Naive B cell (primary cell): ENCODE results near the gene ARF5. TPM values are rescaled to one million over a fixed set of nuclear protein-coding genes. Genes with fewer than 3 reads are reported as not detected.
A peak's percentile ranks its signal among the peaks of the same experiment; 100 is the strongest.

Experiments
- ATAC-seq, 2 donors: fragments of 150-1000 bp; cut with Tn5 transposase; 2 replicates each; pipeline ENCODE4 v1.10.0; 2021; ENCODE audit warnings: low read depth in 2 of 2, mild to moderate bottlenecking in 2 of 2, moderate library complexity in 2 of 2
- DNase-seq: peaks from one replicate; pipeline ENCODE4 v3.0.0; 2022
- H3K27ac Mint-ChIP-seq, 6 donors: one replicate each; pipeline ENCODE4 v1.8.0; 2020 to 2022; ENCODE audit warnings: mild to moderate bottlenecking in 6 of 6, mixed read lengths in 6 of 6, moderate library complexity in 5 of 6, inconsistent platforms in 2 of 6
- H3K27me3 Mint-ChIP-seq, 3 donors: one replicate each; pipeline ENCODE4 v1.8.0; 2021 to 2022; ENCODE audit warnings: mixed read lengths in 3 of 3, mild to moderate bottlenecking in 1 of 3
- H3K36me3 Mint-ChIP-seq, 2 donors: one replicate each; pipeline ENCODE4 v1.8.0; 2020 to 2022; ENCODE audit warnings: mixed read lengths in 2 of 2, inconsistent platforms in 1 of 2, mild to moderate bottlenecking in 1 of 2
- H3K4me1 Mint-ChIP-seq, 3 donors: one replicate each; pipeline ENCODE4 v1.8.0; 2020 to 2022; ENCODE audit warnings: mixed read lengths in 3 of 3, inconsistent platforms in 1 of 3, mild to moderate bottlenecking in 1 of 3, moderate library complexity in 1 of 3
- H3K4me3 Mint-ChIP-seq, 8 donors: one replicate each; pipeline ENCODE4 v1.8.0; 2020 to 2022; ENCODE audit warnings: mild to moderate bottlenecking in 8 of 8, mixed read lengths in 8 of 8, moderate library complexity in 8 of 8, inconsistent platforms in 2 of 8
- H3K9me3 Mint-ChIP-seq, 7 donors: one replicate each; pipeline ENCODE4 v1.8.0; 2020 to 2022; ENCODE audit warnings: mixed read lengths in 7 of 7, mild to moderate bottlenecking in 5 of 7, inconsistent platforms in 2 of 7, moderate library complexity in 1 of 7
- polyA plus RNA-seq, 6 donors: library from polyadenylated mRNA; unstranded; fragments of 300-500 nt; fragmentation: Illumina TruSeq; gene quantifications; one replicate each; pipeline ENCODE4 v1.2.3, GENCODE V29; 2021; ENCODE audit warnings: low read depth in 6 of 6

The ARF5 gene
- polyA plus RNA-seq, 6 donors from 2014 or later, result 126 to 152 (median 146) TPM

DNA sequence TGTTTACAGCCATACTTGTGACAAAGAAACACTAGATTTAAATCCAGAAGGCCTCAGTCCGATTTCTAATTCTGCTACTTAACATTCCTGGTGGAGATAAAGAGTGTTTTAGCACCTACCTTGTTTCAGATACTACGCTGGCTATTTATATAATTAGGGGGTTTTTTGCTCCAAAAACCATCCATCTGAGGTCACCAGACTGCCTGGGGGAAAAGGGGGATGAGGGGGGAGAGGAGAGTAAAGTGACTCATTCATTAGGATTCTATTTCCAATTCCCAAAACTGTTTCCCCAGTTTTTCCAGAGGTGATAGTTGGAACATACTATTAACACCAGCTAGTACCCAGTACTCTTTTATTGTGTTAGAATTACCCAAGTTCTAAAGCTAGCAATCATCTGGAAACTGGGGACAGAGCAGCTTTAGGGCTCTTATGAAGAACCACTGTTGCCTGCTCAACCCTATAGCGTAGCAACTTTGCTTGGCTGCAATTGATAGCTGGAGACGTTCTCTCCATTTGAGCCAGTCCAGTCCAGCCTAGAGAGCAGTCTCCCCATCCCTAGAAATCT lies 9.4 kb upstream of the ARF5 start:
- Mint-ChIP-seq H3K4me3 (peak overlapping the region in 1 of 8 donors; percentile 30), H3K27me3 (no peaks in the 10 kb centered on the region), H3K27ac (peak overlapping the region in 1 of 6 donors; percentile 59), H3K36me3 (peaks cover 23 to 31% of the 10 kb centered on the region in 2 donors), H3K9me3 (no peaks in the 10 kb centered on the region), H3K4me1 (peaks cover 20 to 42% (median 32%) of the 10 kb centered on the region in 3 donors)
- no peak for ATAC-seq
- DNase-seq, result no peak

DNA sequence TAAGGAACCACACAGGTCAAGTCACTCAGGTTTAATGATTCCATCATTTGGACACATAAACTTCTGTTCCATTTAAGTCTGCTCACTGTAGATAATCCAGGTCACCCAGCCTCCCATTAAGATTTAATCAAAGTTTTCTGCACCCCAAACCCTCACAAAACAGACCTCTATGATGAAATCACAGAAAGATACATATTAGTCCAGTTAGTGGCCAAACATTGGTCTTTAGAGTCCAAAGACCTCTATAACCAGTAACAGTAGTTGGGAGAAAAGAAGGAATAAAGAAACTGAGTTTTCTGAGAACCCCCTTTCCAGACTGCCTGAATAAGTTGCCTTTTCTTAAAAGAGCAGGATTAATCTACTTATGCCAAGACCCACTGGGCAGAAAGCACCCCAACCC lies 7.6 kb upstream of the ARF5 start:
- DNase-seq, result no peak
- Mint-ChIP-seq H3K27me3 (no peaks in the 10 kb centered on the region), H3K36me3 (peaks cover 23% of the 10 kb centered on the region in 2 donors), H3K4me1 (peaks cover 37 to 57% (median 46%) of the 10 kb centered on the region in 3 donors), H3K4me3 (peak overlapping the region in 1 of 8 donors; percentile 36), H3K9me3 (no peaks in the 10 kb centered on the region), H3K27ac (peak overlapping the region in 1 of 6 donors; percentile 58)
- no peak for ATAC-seq

DNA sequence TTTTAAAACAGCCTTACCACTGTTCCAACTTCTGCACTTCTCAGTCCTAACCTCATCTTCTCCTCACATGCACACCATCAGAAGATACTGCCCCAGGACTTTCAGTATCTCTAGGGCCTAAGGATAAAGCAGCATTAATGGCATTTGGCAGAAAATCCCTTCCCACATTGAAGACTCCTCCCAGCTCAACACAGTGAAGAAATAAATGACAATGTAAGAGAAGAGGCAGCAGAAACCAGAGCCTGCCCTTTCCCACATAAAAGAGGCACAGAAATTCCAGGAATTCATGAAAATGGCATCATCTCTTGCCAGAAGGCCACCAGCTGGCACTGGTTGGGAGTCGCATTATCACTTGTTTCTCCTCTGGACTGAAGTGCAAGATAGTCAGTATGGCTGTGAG lies 6.5 kb upstream of the ARF5 start:
- peak overlapping the region in 1 of 8 donors; percentile 61 for H3K4me3 Mint-ChIP-seq
- ATAC-seq, result no peak
- H3K27ac Mint-ChIP-seq, result no peak overlapping the region
- no peak for DNase-seq
- H3K9me3 Mint-ChIP-seq, result no peaks in the 10 kb centered on the region
- peaks cover 38 to 65% (median 53%) of the 10 kb centered on the region in 3 donors for H3K4me1 Mint-ChIP-seq
- H3K36me3 Mint-ChIP-seq, result peaks cover 20 to 21% of the 10 kb centered on the region in 2 donors
- H3K27me3 Mint-ChIP-seq, result no peaks in the 10 kb centered on the region

DNA sequence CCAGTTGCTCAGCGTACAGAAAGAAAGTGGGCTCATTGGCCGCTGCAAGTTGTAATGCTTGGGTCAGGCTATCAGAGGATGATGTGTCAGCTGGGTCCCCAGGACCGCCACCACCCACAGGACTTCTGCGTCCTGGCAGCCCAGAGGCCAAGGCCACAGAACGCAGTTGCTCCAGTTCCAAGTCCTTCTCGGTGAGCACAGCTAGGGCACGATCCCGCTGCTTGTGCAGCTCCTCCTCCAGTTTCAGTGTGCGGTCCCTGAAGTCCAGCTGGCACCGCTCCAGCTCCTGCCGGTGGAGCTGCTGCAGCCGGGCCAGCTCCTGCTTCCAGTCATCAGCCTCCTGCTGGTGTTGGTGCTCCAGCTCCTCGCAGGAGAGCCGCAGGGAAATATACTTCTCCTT lies 5.8 kb upstream of the ARF5 start:
- Mint-ChIP-seq H3K27me3 (no peaks in the 10 kb centered on the region), H3K36me3 (peaks cover 15 to 17% of the 10 kb centered on the region in 2 donors), H3K4me1 (peaks cover 38 to 68% (median 53%) of the 10 kb centered on the region in 3 donors), H3K4me3 (peak overlapping the region in 2 of 8 donors; percentile 61 to 74), H3K27ac (no peak overlapping the region), H3K9me3 (no peaks in the 10 kb centered on the region)
- ATAC-seq (no peak), DNase-seq (no peak)

DNA sequence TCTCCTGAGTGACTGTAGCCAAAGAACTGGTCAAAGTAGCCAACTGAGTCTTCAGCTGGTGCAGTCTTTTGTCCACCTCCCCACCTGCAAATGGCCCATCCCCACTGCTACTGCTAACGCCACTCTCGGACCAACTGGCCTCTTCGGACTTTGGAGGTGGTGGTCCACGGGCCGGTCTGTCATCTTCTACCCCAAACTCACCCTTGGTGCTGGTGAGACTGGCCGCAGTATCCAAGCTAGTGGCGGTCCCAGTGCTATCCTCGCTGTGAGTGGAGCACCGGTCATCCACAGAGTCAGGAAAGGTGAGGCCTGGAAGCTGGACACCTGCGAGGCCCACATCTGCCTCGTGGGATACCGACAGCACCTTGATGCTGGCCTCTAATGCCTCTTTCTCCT lies 3.6 kb upstream of the ARF5 start:
- Mint-ChIP-seq H3K27me3 (no peaks in the 10 kb centered on the region), H3K27ac (peak overlapping the region in 5 of 6 donors; percentile 64 to 97 (median 95)), H3K9me3 (no peaks in the 10 kb centered on the region), H3K4me1 (peaks cover 49 to 75% (median 65%) of the 10 kb centered on the region in 3 donors), H3K36me3 (peaks cover 9 to 12% of the 10 kb centered on the region in 2 donors), H3K4me3 (peak overlapping the region; percentile 89 to 96 (median 94))
- DNase-seq (no peak), ATAC-seq (no peak)

DNA sequence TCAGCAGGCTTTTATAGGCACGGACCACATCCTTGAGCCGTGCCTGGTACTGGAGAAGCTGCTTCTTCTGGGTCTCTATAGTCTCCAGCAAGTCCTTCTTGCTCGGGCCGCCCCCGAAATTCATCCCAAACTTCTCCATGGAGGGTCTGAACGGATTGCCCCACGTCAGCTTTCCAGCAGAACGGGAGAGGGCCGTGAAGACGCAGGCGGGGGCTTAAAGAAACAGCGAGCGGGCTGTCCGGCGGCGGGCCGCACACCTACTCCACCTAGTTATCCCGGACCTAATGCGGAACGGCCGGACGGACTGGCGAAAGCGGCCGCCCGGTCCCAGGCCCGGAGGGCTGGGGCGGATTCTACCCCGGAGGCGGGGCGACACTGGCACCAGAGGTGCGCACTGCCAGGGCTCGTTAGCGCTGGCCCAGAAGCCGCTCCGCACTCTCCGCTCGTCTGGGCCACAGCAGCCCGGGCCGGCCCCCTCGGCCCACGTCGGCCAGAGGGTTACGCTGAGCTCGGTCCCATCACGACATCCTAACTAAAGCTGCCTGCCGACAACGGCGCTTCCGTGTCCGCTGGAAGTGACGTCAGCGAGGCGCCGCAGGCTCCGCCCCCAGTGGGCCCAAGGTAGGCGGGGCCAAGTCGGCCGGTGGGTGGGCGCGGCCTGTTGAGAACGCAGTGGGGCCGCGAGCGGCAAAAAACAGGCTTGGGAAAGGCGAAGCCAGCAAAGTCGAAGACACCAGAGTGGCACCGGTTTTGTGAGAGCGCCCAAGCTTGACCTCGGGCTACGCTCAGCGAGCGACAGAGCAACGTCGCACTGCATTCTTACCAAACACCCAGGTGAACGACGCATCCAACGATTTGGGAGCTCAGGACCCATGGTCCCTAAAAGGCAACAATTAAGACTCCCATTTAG lies 2.9 kb upstream of the ARF5 start, which contains the start of gene GCC1:
Gene GCC1, minus strand, starts transcription at position 553 of the 910 bp plus-strand sequence. Its CDS starts 414 bp downstream, at position 139.
- peaks cover 53 to 78% (median 69%) of the 10 kb centered on the region in 3 donors for H3K4me1 Mint-ChIP-seq
- H3K36me3 Mint-ChIP-seq, result peaks cover 9 to 12% of the 10 kb centered on the region in 2 donors
- no peaks in the 10 kb centered on the region for H3K27me3 Mint-ChIP-seq
- peak within 1 kb of the TSS; percentile 89 to 96 (median 94) for H3K4me3 Mint-ChIP-seq
- DNase-seq, result peak; percentile 94
- no peaks in the 10 kb centered on the region for H3K9me3 Mint-ChIP-seq
- peak within 1 kb of the TSS; percentile 82 to 98 (median 96) for H3K27ac Mint-ChIP-seq
- ATAC-seq, result peak; percentile 78 to 79

DNA sequence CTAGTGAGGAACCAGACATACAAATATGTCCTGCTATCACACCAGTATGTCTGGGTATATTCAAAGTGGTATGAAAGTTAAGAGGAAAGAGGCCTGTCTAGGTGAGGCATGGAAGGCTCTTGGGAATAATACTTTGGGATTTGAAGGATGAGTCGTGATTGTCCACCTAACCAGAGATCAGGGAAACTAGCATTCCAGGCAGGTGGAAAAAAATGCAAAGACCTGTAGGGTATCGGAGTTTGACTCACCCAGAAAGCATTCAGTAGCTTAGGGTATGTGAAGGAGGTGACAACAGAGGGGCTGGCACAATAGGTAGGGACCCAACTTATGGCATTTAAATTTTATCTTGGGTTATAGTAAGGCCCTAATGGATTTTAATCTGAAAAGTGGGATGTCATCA lies 1.9 kb upstream of the ARF5 start:
- H3K36me3 Mint-ChIP-seq, result peaks cover 12 to 15% of the 10 kb centered on the region in 2 donors
- H3K27me3 Mint-ChIP-seq, result no peaks in the 10 kb centered on the region
- H3K9me3 Mint-ChIP-seq, result no peaks in the 10 kb centered on the region
- H3K4me3 Mint-ChIP-seq, result peak overlapping the region; percentile 48 to 96 (median 92)
- ATAC-seq (no peak), DNase-seq (no peak)
- H3K27ac Mint-ChIP-seq, result peak overlapping the region in 5 of 6 donors; percentile 50 to 89 (median 54)
- H3K4me1 Mint-ChIP-seq, result peaks cover 53 to 70% (median 67%) of the 10 kb centered on the region in 3 donors

DNA sequence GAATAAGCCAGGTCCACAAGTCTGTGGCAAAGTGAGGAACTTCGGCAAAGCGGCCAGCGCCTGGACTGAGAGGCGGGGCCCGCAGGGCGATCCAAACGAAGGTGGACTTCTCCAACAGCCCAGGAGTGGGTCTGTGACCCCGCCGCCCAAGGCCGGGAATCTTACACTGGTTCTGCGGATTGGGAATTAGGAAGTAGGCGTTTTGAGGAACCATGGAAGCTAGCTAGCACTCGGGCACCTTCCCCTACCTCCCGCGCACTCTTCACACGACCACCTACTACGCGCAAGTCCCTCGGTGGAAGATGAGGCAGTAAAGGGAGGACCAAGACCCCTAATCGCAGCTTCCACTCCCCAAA lies 570 bp upstream of the ARF5 start:
- Mint-ChIP-seq H3K27ac (peak overlapping the region in 2 of 6 donors; percentile 58 to 60), H3K9me3 (no peaks in the 10 kb centered on the region), H3K4me3 (peak overlapping the region; percentile 86 to 96 (median 92)), H3K27me3 (no peaks in the 10 kb centered on the region), H3K4me1 (peaks cover 43 to 60% (median 57%) of the 10 kb centered on the region in 3 donors), H3K36me3 (peaks cover 5 to 15% of the 10 kb centered on the region in 2 donors)
- ATAC-seq (no peak), DNase-seq (no peak)

DNA sequence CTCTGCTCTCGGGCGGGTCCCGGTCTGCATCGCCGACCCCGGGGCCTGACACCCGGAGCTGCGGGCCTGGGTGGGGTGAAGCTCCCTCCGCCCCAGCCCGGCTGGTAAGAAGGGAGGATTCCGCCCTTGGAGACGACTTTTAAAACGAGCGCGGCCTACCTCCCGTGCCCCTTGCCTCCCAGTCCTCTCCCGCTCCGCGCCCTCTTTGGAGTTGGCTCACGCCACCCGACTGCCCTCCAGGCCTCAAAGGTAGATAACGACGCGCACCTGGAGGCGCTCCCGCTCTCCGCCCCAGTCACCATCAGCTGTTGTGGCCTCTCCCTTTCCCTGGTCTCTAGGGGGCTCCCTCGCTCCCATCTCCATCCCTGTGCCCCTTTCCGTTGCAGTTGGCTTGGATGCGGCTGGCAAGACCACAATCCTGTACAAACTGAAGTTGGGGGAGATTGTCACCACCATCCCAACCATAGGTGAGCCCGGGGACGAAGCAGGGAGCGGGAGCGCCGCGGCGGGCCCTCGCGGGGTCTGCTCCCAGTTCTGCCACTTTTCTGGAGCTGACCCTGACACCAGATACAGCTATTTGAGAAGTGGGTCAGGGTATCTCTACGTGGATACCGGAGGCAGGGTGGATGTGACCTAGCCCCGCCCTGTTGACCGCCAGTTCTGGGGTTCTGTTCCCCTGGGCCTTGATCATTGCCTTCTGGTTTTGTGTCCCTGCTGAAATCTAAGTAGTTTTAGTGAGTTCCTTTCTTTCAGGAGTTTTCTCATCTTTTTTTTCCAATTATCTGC lies 679 bp downstream of the ARF5 start:
- ATAC-seq, result peak in 1 of 2 donors; percentile 1
- no peak for DNase-seq

DNA sequence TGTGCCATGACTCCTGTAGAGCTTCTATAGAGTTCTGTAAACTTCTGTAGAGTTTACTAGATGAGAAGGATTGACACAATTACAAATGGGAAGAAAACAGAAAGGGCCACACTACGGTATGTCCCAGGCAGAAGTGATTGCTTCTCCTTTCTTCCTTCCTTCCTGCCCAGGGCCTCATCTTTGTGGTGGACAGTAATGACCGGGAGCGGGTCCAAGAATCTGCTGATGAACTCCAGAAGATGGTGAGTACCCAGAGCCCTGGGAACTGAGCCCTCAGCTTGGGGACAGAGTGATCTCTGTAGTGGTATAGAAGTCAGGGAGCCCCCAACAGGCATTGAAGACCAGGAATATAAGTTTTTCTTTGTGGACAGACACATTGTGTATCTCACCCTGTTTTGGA lies 1.7 kb downstream of the ARF5 start:
- ATAC-seq (no peak), DNase-seq (no peak)
- H3K4me3 Mint-ChIP-seq, result peak overlapping the region; percentile 90 to 98 (median 94)
- no peaks in the 10 kb centered on the region for H3K27me3 Mint-ChIP-seq
- H3K36me3 Mint-ChIP-seq, result peaks cover 0 to 9% of the 10 kb centered on the region in 2 donors
- H3K4me1 Mint-ChIP-seq, result peaks cover 28 to 37% (median 35%) of the 10 kb centered on the region in 3 donors
- no peaks in the 10 kb centered on the region for H3K9me3 Mint-ChIP-seq
- H3K27ac Mint-ChIP-seq, result peak overlapping the region in 4 of 6 donors; percentile 80 to 95 (median 85)

More for the DNA sequence above, 679 bp downstream of the ARF5 start:
- peak overlapping the region; percentile 90 to 98 (median 94) for H3K4me3 Mint-ChIP-seq
- no peaks in the 10 kb centered on the region for H3K9me3 Mint-ChIP-seq
- peak overlapping the region; percentile 82 to 96 (median 94) for H3K27ac Mint-ChIP-seq
- H3K27me3 Mint-ChIP-seq, result no peaks in the 10 kb centered on the region
- H3K36me3 Mint-ChIP-seq, result peaks cover 0 to 9% of the 10 kb centered on the region in 2 donors
- H3K4me1 Mint-ChIP-seq, result peaks cover 32 to 47% (median 45%) of the 10 kb centered on the region in 3 donors

DNA sequence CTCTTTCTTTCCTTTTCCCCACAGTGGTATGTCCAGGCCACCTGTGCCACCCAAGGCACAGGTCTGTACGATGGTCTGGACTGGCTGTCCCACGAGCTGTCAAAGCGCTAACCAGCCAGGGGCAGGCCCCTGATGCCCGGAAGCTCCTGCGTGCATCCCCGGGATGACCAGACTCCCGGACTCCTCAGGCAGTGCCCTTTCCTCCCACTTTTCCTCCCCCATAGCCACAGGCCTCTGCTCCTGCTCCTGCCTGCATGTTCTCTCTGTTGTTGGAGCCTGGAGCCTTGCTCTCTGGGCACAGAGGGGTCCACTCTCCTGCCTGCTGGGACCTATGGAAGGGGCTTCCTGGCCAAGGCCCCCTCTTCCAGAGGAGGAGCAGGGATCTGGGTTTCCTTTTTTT lies 3.0 kb downstream of the ARF5 start:
- DNase-seq, result no peak
- Mint-ChIP-seq H3K9me3 (no peaks in the 10 kb centered on the region), H3K4me1 (peaks cover 22 to 30% (median 29%) of the 10 kb centered on the region in 3 donors), H3K36me3 (peaks cover 0 to 9% of the 10 kb centered on the region in 2 donors), H3K27ac (peak overlapping the region in 2 of 6 donors; percentile 38 to 49), H3K27me3 (no peaks in the 10 kb centered on the region), H3K4me3 (peak overlapping the region in 3 of 8 donors; percentile 47 to 92 (median 51))
- no peak for ATAC-seq

DNA sequence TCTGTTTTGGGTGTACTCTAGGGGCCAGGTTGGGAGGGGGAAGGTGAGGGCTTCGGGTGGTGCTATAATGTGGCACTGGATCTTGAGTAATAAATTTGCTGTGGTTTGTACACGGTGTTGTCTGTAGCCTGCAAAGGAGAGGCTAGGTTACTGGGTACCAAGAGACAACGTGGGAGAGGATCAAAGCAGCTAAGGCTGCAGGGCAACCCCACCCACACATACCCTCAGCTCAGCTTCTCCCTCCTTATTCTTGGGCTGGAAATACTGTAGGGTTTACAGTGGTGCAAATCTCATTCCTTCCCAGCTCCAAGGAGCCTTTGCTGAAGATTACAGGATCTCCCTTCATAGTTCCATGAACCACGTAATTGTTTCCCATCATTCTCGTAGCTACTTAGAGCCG lies 3.4 kb downstream of the ARF5 start:
- no peak for ATAC-seq
- no peak for DNase-seq
- Mint-ChIP-seq H3K27ac (no peak overlapping the region), H3K27me3 (no peaks in the 10 kb centered on the region), H3K9me3 (no peaks in the 10 kb centered on the region), H3K4me1 (peaks cover 22 to 27% (median 25%) of the 10 kb centered on the region in 3 donors), H3K4me3 (peak overlapping the region in 2 of 8 donors; percentile 47 to 92), H3K36me3 (peaks cover 0 to 9% of the 10 kb centered on the region in 2 donors)

DNA sequence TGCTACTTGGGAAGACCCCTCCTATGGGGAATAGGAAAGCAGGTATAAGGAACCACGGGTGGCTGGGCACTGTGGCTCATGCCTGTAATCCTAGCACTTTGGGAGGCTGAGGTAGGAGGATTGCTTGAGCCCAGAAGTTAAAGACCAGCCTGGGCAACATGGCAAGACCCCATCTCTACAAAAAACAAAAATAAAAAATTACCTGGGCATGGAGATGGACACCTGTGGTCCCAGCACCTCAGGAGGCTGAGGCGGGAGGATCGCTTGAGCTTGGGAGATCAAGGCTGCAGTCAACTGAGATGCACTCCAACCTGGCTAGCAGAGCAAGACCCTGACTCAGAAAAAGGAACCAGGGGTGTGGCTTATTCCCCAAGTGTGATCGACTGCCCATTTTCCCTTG lies 4.3 kb downstream of the ARF5 start:
- no peak overlapping the region for H3K27ac Mint-ChIP-seq
- H3K27me3 Mint-ChIP-seq, result no peaks in the 10 kb centered on the region
- H3K36me3 Mint-ChIP-seq, result peaks cover 0 to 9% of the 10 kb centered on the region in 2 donors
- ATAC-seq (no peak), DNase-seq (no peak)
- no peaks in the 10 kb centered on the region for H3K9me3 Mint-ChIP-seq
- H3K4me3 Mint-ChIP-seq, result peak overlapping the region in 1 of 8 donors; percentile 56
- peaks cover 22 to 25% (median 22%) of the 10 kb centered on the region in 3 donors for H3K4me1 Mint-ChIP-seq
